VCaP (cell line): ENCODE data around the gene RYK.
A peak's percentile ranks its signal among the peaks of the same experiment; 100 is the strongest.

ENCODE experiments used
- H3K27ac ChIP-seq: fragments of 450-650 bp; 2 replicates; pipeline ENCODE4 v1.5.1; 2017
- CTCF ChIP-seq: fragments of 450-650 bp; conservative IDR thresholded peaks from 2 replicates; pipeline ENCODE4 v1.5.1; 2017; ENCODE audit warnings: mild to moderate bottlenecking, moderate library complexity

Gene RYK

GRCh38 chr3:134252766-134253165, 2.1 kb upstream of the RYK start:
- no peak for TF ChIP-seq CTCF
- no peak overlapping the region for H3K27ac ChIP-seq

- H3K27ac ChIP-seq: peak overlapping the region; percentile 88
- no peak for TF ChIP-seq CTCF
Observed at GRCh38 chr3:134251731-134252391, 1.2 kb upstream of the RYK start.

DNA sequence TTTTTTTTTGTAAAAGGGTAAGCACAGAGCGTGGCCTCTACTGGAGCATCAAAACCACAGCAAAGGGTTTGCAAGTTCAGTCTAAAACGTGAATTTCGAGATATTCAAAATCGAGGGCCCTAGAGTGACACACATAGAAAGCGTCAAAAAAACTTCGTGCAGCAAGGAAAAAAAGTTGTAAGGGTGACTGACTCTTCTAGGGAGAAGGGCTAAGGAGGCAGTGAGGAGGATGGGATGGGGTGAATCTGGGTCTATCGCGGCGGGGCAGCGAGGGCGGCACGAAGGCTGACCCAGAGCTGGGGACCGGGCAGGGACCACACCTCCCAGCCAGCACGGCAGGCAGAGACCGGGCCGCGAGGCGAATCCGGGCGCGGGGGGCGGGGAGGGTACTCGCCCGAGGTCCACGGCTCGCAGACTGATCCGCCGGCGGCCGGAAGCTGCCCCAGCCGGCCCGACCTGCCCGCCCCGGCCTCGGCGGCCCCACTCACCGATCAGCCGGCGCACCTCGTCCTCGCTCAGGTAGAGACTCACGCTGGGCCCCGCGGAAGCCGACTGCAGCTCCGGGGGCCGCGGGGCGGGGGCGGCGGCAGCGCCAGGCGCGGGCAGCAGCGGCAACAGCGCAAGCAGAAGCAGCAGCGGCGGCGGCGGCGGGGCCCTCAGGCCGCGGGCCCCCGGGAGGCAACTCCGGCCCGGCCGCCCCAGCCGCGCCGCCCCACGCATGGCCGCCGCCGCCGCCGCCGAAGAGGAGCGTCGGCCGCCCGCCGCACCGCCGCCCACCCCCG, 533 bp downstream of the RYK start:
- peak overlapping the region; percentile 88 for H3K27ac ChIP-seq
- no peak for TF ChIP-seq CTCF

DNA sequence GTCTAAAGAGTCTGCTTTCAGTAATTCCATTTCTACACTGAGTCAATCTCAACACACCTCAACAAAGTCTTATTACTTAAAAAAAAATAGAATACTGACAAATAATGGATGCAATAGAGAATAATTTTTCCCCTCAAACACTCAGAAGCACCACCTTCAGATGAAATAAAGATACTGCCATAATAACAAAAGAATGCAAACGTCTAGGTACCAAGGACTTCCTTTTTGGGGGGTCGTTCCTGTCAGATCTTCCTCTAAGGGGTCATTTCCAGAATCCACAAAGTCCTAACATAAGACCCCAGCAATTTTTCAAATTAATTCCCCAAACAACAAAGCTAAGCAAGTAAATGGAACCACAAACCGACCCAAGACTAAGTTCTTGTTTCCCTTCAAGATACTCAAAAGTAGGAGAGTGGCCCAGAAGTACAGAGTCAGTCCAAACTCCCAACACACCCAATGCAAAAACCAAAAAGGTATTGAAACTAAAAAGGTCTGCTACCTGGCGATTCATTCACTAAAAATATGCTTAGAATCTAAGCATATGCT, 1.3 kb downstream of the RYK start:
- H3K27ac ChIP-seq: peak overlapping the region; percentile 88
- no peak for TF ChIP-seq CTCF

DNA sequence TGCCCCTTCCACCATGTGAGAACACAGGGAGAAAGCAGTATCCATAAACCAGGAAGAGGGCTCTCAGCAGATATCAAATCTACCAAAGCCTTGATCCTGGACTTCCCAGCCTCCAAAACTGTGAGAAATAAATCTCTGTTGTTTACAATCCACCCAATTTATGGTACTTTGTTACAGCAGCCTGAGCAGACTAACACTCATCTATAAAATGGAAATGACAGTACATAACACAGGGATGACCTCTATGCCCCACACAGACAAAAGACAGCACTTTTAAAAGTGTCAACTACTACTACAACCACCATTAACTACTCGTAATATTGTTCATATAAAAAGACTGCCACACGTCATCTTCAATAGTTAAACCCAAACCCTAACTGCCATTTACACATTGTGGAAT, 5.7 kb downstream of the RYK start:
- no peak overlapping the region for H3K27ac ChIP-seq
- TF ChIP-seq CTCF: no peak

- TF ChIP-seq CTCF: no peak
- no peak overlapping the region for H3K27ac ChIP-seq
Observed at GRCh38 chr3:134242649-134243617, 7.7 kb downstream of the RYK start.
